HG02852 (cell line): ENCODE data around the gene EDIL3.

ENCODE experiments used
- ATAC-seq: cut with Tn5 transposase; IDR thresholded peaks from one replicate; pipeline ENCODE4 v1.9.1; 2021; ENCODE audit warnings: mild to moderate bottlenecking, moderate library complexity; ENCODE audit not compliant: unreplicated experiment

Gene EDIL3

GRCh38 chr5:84384604-84385575 is at the start of gene EDIL3:
Gene EDIL3, minus strand, starts transcription at chr5:84384880. Its CDS starts 506 bp downstream, at chr5:84384374.
- ATAC-seq, result no peak

- ATAC-seq, result no peak
These were observed 48.8 kb upstream of the EDIL3 start for GRCh38 chr5:84433461-84433860.

- no peak for ATAC-seq
These were observed 46.4 kb upstream of the EDIL3 start for GRCh38 chr5:84430863-84431663.

GRCh38 chr5:84430079-84430478 is 45.4 kb upstream of the EDIL3 start:
- ATAC-seq, result no peak

- ATAC-seq, result no peak
These were observed 40.7 kb upstream of the EDIL3 start for GRCh38 chr5:84425365-84425881.

GRCh38 chr5:84419742-84420141 is 35.1 kb upstream of the EDIL3 start:
- ATAC-seq, result no peak

- ATAC-seq, result no peak
These were observed 27.3 kb upstream of the EDIL3 start for GRCh38 chr5:84411832-84412605.

GRCh38 chr5:84406111-84406510 is 21.4 kb upstream of the EDIL3 start:
- ATAC-seq, result no peak

GRCh38 chr5:84403773-84404172 is 19.1 kb upstream of the EDIL3 start:
- ATAC-seq, result no peak

GRCh38 chr5:84397385-84397784 is 12.7 kb upstream of the EDIL3 start:
- no peak for ATAC-seq

GRCh38 chr5:84393969-84394368 is 9.3 kb upstream of the EDIL3 start:
- ATAC-seq, result no peak

- ATAC-seq, result no peak
These were observed 8.2 kb upstream of the EDIL3 start for GRCh38 chr5:84392836-84393235.

- no peak for ATAC-seq
These were observed 1.0 kb upstream of the EDIL3 start for GRCh38 chr5:84385705-84386104.

GRCh38 chr5:84383816-84384603 is 670 bp downstream of the EDIL3 start:
- ATAC-seq, result no peak

GRCh38 chr5:84383296-84383815 is 1.3 kb downstream of the EDIL3 start:
- no peak for ATAC-seq

GRCh38 chr5:84382363-84383295 is 2.1 kb downstream of the EDIL3 start:
- no peak for ATAC-seq

- ATAC-seq, result no peak
These were observed 2.9 kb downstream of the EDIL3 start for GRCh38 chr5:84381502-84382362.

- no peak for ATAC-seq
These were observed 4.9 kb downstream of the EDIL3 start for GRCh38 chr5:84379749-84380148.
